Neural cell (in vitro differentiated cells): ENCODE results near the gene USP32.

Source experiments
- EP300 ChIP-seq: fragments of 450-650 bp; conservative IDR thresholded peaks from 2 replicates; pipeline ENCODE4 v1.6.1; 2014; ENCODE audit warnings: antibody characterized with exemption, mild to moderate bottlenecking, moderate library complexity; ENCODE audit not compliant: poor library complexity, severe bottlenecking
- EZH2 ChIP-seq: fragments of 200-600, 300-800 bp; shearing (Covaris generic), sonication (generic); IDR thresholded peaks from 2 replicates; pipeline ENCODE4 v1.6.1; 2014; ENCODE audit warnings: antibody characterized with exemption, low read length, borderline replicate concordance, mild to moderate bottlenecking; ENCODE audit not compliant: insufficient read depth, poor library complexity, severe bottlenecking
- MXI1 ChIP-seq: fragments of 450-650 bp; conservative IDR thresholded peaks from 2 replicates; pipeline ENCODE4 v1.6.1; 2014; ENCODE audit warnings: antibody characterized with exemption, mild to moderate bottlenecking; ENCODE audit not compliant: poor library complexity, severe bottlenecking
- POLR2AphosphoS5 ChIP-seq: IDR thresholded peaks from 2 replicates; pipeline ENCODE4 v1.6.1; 2012
- RAD21 ChIP-seq: fragments of 450-650 bp; conservative IDR thresholded peaks from 2 replicates; pipeline ENCODE4 v1.6.1; 2014; ENCODE audit warnings: antibody characterized with exemption, mild to moderate bottlenecking, moderate library complexity
- SMC3 ChIP-seq: fragments of 450-650 bp; conservative IDR thresholded peaks from 2 replicates; pipeline ENCODE4 v1.6.1; 2014; ENCODE audit warnings: antibody characterized with exemption, mild to moderate bottlenecking, moderate library complexity; ENCODE audit not compliant: poor library complexity
- TF ChIP-seq, protein P1 (sequence below): fragments of 450-650 bp; IDR thresholded peaks from 2 replicates; pipeline ENCODE4 v1.5.1; 2014; ENCODE audit warnings: antibody characterized with exemption, mild to moderate bottlenecking, moderate library complexity; ENCODE audit not compliant: poor library complexity, severe bottlenecking
- TF ChIP-seq, protein P2 (sequence below): IDR thresholded peaks from 2 replicates; pipeline ENCODE4 v1.6.1; 2012; ENCODE audit warnings: borderline replicate concordance

DNA sequence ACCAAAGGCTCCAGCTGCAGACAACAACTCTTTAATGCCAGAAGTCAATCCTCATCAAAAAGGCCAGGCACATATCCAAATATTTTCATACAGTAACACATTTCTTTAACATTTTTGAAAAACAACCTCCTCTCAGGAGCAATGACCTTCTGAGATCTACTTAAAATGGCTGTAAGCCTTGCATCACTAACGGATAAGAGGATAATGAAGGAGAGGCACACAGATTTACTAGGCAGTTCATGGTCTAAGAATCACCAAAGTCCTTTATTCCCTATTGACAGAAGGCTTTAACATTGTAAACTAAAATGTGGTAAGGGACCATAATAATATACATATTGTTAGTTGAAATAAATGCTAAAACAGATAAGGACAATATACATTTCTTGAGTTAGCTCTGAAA, 114.7 kb downstream of the USP32 start:
- TF ChIP-seq, protein P1, sequence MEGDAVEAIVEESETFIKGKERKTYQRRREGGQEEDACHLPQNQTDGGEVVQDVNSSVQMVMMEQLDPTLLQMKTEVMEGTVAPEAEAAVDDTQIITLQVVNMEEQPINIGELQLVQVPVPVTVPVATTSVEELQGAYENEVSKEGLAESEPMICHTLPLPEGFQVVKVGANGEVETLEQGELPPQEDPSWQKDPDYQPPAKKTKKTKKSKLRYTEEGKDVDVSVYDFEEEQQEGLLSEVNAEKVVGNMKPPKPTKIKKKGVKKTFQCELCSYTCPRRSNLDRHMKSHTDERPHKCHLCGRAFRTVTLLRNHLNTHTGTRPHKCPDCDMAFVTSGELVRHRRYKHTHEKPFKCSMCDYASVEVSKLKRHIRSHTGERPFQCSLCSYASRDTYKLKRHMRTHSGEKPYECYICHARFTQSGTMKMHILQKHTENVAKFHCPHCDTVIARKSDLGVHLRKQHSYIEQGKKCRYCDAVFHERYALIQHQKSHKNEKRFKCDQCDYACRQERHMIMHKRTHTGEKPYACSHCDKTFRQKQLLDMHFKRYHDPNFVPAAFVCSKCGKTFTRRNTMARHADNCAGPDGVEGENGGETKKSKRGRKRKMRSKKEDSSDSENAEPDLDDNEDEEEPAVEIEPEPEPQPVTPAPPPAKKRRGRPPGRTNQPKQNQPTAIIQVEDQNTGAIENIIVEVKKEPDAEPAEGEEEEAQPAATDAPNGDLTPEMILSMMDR, result no peak
- TF ChIP-seq SMC3 (no peak), EZH2 (no peak), POLR2AphosphoS5 (no peak), EP300 (no peak), RAD21 (no peak), MXI1 (no peak)
- TF ChIP-seq, protein P2, sequence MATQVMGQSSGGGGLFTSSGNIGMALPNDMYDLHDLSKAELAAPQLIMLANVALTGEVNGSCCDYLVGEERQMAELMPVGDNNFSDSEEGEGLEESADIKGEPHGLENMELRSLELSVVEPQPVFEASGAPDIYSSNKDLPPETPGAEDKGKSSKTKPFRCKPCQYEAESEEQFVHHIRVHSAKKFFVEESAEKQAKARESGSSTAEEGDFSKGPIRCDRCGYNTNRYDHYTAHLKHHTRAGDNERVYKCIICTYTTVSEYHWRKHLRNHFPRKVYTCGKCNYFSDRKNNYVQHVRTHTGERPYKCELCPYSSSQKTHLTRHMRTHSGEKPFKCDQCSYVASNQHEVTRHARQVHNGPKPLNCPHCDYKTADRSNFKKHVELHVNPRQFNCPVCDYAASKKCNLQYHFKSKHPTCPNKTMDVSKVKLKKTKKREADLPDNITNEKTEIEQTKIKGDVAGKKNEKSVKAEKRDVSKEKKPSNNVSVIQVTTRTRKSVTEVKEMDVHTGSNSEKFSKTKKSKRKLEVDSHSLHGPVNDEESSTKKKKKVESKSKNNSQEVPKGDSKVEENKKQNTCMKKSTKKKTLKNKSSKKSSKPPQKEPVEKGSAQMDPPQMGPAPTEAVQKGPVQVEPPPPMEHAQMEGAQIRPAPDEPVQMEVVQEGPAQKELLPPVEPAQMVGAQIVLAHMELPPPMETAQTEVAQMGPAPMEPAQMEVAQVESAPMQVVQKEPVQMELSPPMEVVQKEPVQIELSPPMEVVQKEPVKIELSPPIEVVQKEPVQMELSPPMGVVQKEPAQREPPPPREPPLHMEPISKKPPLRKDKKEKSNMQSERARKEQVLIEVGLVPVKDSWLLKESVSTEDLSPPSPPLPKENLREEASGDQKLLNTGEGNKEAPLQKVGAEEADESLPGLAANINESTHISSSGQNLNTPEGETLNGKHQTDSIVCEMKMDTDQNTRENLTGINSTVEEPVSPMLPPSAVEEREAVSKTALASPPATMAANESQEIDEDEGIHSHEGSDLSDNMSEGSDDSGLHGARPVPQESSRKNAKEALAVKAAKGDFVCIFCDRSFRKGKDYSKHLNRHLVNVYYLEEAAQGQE, result no peak
